SK-N-MC (cell line): ENCODE results near the gene TLE4.

Experiments
- EZH2 ChIP-seq: fragments of 200-600 bp; sonication (generic); IDR thresholded peaks from one replicate; pipeline ENCODE4 v1.6.1; 2017; ENCODE audit warnings: antibody characterized with exemption
- FOXP2 ChIP-seq: optimal IDR thresholded peaks from 2 replicates; pipeline ENCODE3; 2011; ENCODE audit warnings: mild to moderate bottlenecking, moderate library complexity; ENCODE audit not compliant: insufficient read depth; ENCODE audit errors: extremely low read length, control extremely low read depth
- POLR2AphosphoS5 ChIP-seq: IDR thresholded peaks from 2 replicates; pipeline ENCODE4 v1.6.1; 2012; ENCODE audit warnings: mild to moderate bottlenecking, low read depth, low read length, borderline replicate concordance

- no peak for TF ChIP-seq POLR2AphosphoS5
- no peak for TF ChIP-seq EZH2
- no peak for TF ChIP-seq FOXP2
These were observed 170.5 kb downstream of the TLE4 start for GRCh38 chr9:79742110-79742721.
